ENCODE results near the gene GBF1. TPM values are rescaled to one million over a fixed set of nuclear protein-coding genes. Genes with fewer than 3 reads are reported as not detected.
"Not testable (repeated sequence)": the region's sequence is repeated elsewhere in the genome, so short reads cannot be mapped to it uniquely, and the experiment has no call there.

The GBF1 gene
- total RNA-seq, 2 donors from 2014 or later: 42.8 to 44.6 TPM

DNA sequence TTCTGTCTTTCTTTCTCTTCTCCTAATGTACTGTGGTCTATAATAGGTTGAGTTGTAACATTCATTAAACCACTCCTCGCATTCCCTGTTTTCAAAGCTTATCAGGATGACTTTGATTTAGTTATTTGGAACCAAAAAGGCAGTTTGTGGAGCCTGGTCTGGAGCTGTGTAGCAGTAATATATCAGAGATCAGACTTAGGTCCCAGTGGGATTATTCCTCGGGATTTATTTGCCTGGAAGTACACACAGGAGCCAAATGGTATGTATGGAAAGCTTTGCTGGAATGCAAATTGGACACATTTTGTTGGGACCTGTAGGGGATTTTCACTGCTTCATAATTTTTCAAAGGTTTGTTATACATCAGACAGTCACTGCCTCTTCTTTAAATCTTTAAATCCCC is 40.9 kb downstream of the GBF1 start:
- H3K9me3 ChIP-seq (ENCODE audit: control insufficient read depth, low read length, poor library complexity, severe bottlenecking): no peaks in the 10 kb centered on the region
- Mint-ChIP-seq H3K36me3 (ENCODE audit: low read depth) (peaks cover 2% of the 10 kb centered on the region), H3K27me3 (no peaks in the 10 kb centered on the region), H3K27ac (no peak overlapping the region), H3K4me3 (no peak overlapping the region), H3K4me1 (peaks cover 43% of the 10 kb centered on the region)
- no peak for ATAC-seq
- DNase-seq: no peak

GRCh38 chr10:102287538-102287937 is 42.2 kb downstream of the GBF1 start:
- no peaks in the 10 kb centered on the region for H3K9me3 ChIP-seq (ENCODE audit: control insufficient read depth, low read length, poor library complexity, severe bottlenecking)
- peaks cover 2% of the 10 kb centered on the region for H3K36me3 Mint-ChIP-seq (ENCODE audit: low read depth)
- H3K27ac Mint-ChIP-seq: no peak overlapping the region
- H3K4me3 Mint-ChIP-seq: no peak overlapping the region
- no peaks in the 10 kb centered on the region for H3K27me3 Mint-ChIP-seq
- no peak for ATAC-seq
- peaks cover 43% of the 10 kb centered on the region for H3K4me1 Mint-ChIP-seq
- no peak for DNase-seq

GRCh38 chr10:102287991-102288390 is 42.7 kb downstream of the GBF1 start:
- Mint-ChIP-seq H3K4me1 (peaks cover 38% of the 10 kb centered on the region), H3K4me3 (no peak overlapping the region), H3K36me3 (ENCODE audit: low read depth) (peaks cover 2% of the 10 kb centered on the region), H3K27me3 (no peaks in the 10 kb centered on the region), H3K27ac (no peak overlapping the region)
- no peak for ATAC-seq
- H3K9me3 ChIP-seq (ENCODE audit: control insufficient read depth, low read length, poor library complexity, severe bottlenecking): no peaks in the 10 kb centered on the region
- DNase-seq: no peak

DNA sequence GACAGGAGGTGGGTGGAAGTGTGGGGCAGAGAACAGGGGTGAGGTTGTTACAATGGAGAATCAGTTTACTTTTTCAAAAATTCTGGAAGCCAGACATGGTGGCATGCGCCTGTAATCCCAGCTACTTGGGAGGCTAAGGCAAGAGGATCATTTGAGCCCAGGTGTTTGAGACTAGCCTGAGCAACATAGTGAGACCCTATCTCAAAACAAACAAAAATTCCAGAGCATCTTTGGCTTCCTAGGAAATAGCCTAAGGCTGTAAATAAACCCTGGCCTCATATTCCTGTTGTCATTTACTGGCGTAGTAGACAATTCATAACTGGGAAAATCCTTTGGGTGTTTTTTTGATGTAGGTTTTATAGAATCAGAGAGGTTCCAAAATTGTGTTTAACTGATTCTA is 44.0 kb downstream of the GBF1 start:
- Mint-ChIP-seq H3K27ac (no peak overlapping the region), H3K27me3 (no peaks in the 10 kb centered on the region), H3K36me3 (ENCODE audit: low read depth) (peaks cover 2% of the 10 kb centered on the region), H3K4me1 (peaks cover 27% of the 10 kb centered on the region), H3K4me3 (no peak overlapping the region)
- no peak for ATAC-seq
- no peaks in the 10 kb centered on the region for H3K9me3 ChIP-seq (ENCODE audit: control insufficient read depth, low read length, poor library complexity, severe bottlenecking)
- no peak for DNase-seq

DNA sequence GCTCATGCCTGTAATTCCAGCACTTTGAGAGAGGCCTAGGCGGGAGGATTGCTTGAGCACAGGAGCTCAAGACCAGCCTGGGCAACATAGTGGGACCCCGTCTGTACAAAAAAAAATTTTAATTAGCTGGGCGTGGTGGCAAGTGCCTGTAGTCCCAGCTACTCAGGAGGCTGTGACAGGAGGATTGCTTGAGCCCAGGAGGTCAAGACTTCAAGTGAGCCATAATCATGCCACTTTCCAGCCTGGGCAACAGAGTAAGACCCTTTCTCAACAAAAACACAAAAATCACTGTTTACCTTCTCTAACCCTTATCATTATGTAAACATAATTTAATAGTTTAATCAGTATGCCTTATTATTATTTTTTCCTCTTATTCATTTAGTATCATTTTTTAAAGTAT is 44.5 kb downstream of the GBF1 start:
- Mint-ChIP-seq H3K27ac (no peak overlapping the region), H3K4me3 (no peak overlapping the region), H3K36me3 (ENCODE audit: low read depth) (peaks cover 2% of the 10 kb centered on the region), H3K27me3 (no peaks in the 10 kb centered on the region), H3K4me1 (peaks cover 27% of the 10 kb centered on the region)
- DNase-seq (no peak), ATAC-seq (no peak)
- no peaks in the 10 kb centered on the region for H3K9me3 ChIP-seq (ENCODE audit: control insufficient read depth, low read length, poor library complexity, severe bottlenecking)

- Mint-ChIP-seq H3K27me3 (no peaks in the 10 kb centered on the region), H3K4me1 (peaks cover 19% of the 10 kb centered on the region), H3K27ac (no peak overlapping the region), H3K36me3 (ENCODE audit: low read depth) (no peaks in the 10 kb centered on the region), H3K4me3 (no peak overlapping the region)
- ATAC-seq: no peak
- no peak for DNase-seq
- H3K9me3 ChIP-seq (ENCODE audit: control insufficient read depth, low read length, poor library complexity, severe bottlenecking): no peaks in the 10 kb centered on the region
Observed at GRCh38 chr10:102291221-102291905, 46.0 kb downstream of the GBF1 start.

GRCh38 chr10:102297101-102297500 is 51.8 kb downstream of the GBF1 start:
- Mint-ChIP-seq H3K4me3 (no peak overlapping the region), H3K27me3 (no peaks in the 10 kb centered on the region), H3K4me1 (peaks cover 6% of the 10 kb centered on the region), H3K36me3 (ENCODE audit: low read depth) (no peaks in the 10 kb centered on the region), H3K27ac (no peak overlapping the region)
- ATAC-seq (no peak), DNase-seq (no peak)
- no peaks in the 10 kb centered on the region for H3K9me3 ChIP-seq (ENCODE audit: control insufficient read depth, low read length, poor library complexity, severe bottlenecking)

- H3K4me1 Mint-ChIP-seq: peaks cover 6% of the 10 kb centered on the region
- ATAC-seq (no peak), DNase-seq (no peak)
- H3K36me3 Mint-ChIP-seq (ENCODE audit: low read depth): no peaks in the 10 kb centered on the region
- no peaks in the 10 kb centered on the region for H3K27me3 Mint-ChIP-seq
- no peak overlapping the region for H3K27ac Mint-ChIP-seq
- H3K4me3 Mint-ChIP-seq: no peak overlapping the region
- H3K9me3 ChIP-seq (ENCODE audit: control insufficient read depth, low read length, poor library complexity, severe bottlenecking): no peaks in the 10 kb centered on the region
Observed at GRCh38 chr10:102298899-102299298, 53.6 kb downstream of the GBF1 start.

- Mint-ChIP-seq H3K27ac (no peak overlapping the region), H3K36me3 (ENCODE audit: low read depth) (no peaks in the 10 kb centered on the region), H3K4me1 (peaks cover 6% of the 10 kb centered on the region), H3K4me3 (no peak overlapping the region), H3K27me3 (no peaks in the 10 kb centered on the region)
- no peaks in the 10 kb centered on the region for H3K9me3 ChIP-seq (ENCODE audit: control insufficient read depth, low read length, poor library complexity, severe bottlenecking)
- ATAC-seq: no peak
- no peak for DNase-seq
Observed at GRCh38 chr10:102299873-102300272, 54.5 kb downstream of the GBF1 start.

DNA sequence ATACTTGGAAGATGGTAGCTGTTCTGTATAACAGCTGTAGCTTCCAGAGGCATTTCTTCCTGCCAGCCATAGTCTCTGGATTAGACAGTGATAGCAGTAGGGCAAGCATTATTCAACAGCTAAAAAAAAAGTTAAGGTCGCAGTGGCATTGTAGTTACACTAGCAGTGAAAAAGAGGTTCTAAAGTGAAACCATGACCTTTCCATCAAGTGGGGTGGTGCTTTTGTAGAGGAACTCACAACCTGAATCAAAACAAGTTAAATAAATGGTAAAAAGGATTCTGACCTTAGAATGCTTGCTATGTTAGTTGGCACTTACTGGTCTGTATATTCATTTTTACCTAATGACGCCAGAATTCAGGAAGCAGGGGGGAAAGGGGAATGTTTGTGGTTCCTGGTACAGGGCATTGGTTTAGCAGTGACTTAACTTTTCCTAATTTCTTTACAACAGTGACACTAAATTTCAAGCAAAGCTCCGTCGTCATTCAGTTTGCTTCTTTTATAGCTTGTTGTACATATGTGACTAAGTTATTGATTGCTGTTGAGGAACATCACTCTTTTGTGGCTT is 55.0 kb downstream of the GBF1 start:
- Mint-ChIP-seq H3K4me1 (peaks cover 8% of the 10 kb centered on the region), H3K4me3 (no peak overlapping the region), H3K27me3 (no peaks in the 10 kb centered on the region), H3K36me3 (ENCODE audit: low read depth) (no peaks in the 10 kb centered on the region), H3K27ac (no peak overlapping the region)
- H3K9me3 ChIP-seq (ENCODE audit: control insufficient read depth, low read length, poor library complexity, severe bottlenecking): no peaks in the 10 kb centered on the region
- ATAC-seq (no peak), DNase-seq (no peak)

- H3K4me3 Mint-ChIP-seq; ATAC-seq; H3K27me3 Mint-ChIP-seq; H3K27ac Mint-ChIP-seq; H3K36me3 Mint-ChIP-seq (ENCODE audit: low read depth); H3K9me3 ChIP-seq (ENCODE audit: control insufficient read depth, low read length, poor library complexity, severe bottlenecking); DNase-seq: not testable (repeated sequence)
- peaks cover 11% of the 10 kb centered on the region for H3K4me1 Mint-ChIP-seq
Observed at GRCh38 chr10:102300912-102301311, 55.6 kb downstream of the GBF1 start.

DNA sequence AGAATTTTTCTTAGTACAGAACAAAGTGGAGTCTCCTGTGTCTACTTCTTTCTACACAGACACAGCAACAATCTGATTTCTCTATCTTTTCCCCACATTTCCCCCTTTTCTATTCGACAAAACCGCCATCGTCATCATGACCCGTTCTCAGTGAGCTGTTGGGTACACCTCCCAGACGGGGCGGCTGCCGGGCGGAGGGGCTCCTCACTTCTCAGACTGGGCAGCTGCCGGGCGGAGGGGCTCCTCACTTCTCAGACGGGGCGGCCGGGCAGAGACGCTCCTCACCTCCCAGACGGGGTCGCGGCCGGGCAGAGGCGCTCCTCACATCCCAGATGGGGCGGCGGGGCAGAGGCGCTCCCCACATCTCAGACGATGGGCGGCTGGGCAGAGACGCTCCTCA is 56.0 kb downstream of the GBF1 start:
- not testable (repeated sequence) for H3K36me3 Mint-ChIP-seq (ENCODE audit: low read depth); H3K9me3 ChIP-seq (ENCODE audit: control insufficient read depth, low read length, poor library complexity, severe bottlenecking); DNase-seq; H3K27me3 Mint-ChIP-seq; H3K4me3 Mint-ChIP-seq; ATAC-seq
- peak overlapping the region; percentile 27 for H3K27ac Mint-ChIP-seq
- peaks cover 11% of the 10 kb centered on the region for H3K4me1 Mint-ChIP-seq

- H3K27me3 Mint-ChIP-seq: no peaks in the 10 kb centered on the region
- H3K4me1 Mint-ChIP-seq: peaks cover 9% of the 10 kb centered on the region
- DNase-seq (no peak), ATAC-seq (no peak)
- H3K9me3 ChIP-seq (ENCODE audit: control insufficient read depth, low read length, poor library complexity, severe bottlenecking): no peaks in the 10 kb centered on the region
- H3K4me3 Mint-ChIP-seq: no peak overlapping the region
- peaks cover 2% of the 10 kb centered on the region for H3K36me3 Mint-ChIP-seq (ENCODE audit: low read depth)
- H3K27ac Mint-ChIP-seq: no peak overlapping the region
Observed at GRCh38 chr10:102302611-102303010, 57.3 kb downstream of the GBF1 start.

DNA sequence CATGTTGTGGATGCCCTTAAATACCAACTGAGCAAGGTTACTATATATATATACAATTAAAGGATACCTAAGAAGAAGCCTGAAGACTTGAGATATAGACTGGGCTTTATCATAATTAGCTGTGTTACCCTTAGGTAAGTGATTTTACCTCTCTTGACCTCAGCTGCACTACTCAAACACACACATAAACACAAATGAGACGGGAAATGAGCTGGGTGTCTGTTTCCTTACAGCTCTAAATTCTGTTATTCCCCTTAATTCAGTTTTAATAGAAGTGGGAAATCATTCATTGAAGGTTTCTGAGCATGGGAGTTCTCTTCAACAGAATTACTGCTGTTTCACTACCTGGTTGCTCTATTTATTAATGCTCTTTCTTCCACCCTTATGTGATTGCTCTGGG is 60.7 kb downstream of the GBF1 start:
- Mint-ChIP-seq H3K27ac (peak overlapping the region; percentile 72), H3K4me3 (no peak overlapping the region), H3K4me1 (peaks cover 26% of the 10 kb centered on the region), H3K27me3 (no peaks in the 10 kb centered on the region), H3K36me3 (ENCODE audit: low read depth) (peaks cover 2% of the 10 kb centered on the region)
- ATAC-seq (no peak), DNase-seq (no peak)
- no peaks in the 10 kb centered on the region for H3K9me3 ChIP-seq (ENCODE audit: control insufficient read depth, low read length, poor library complexity, severe bottlenecking)

All from T-helper 17 cell (primary cell).